K562 (cell line): Measurements from ENCODE around the gene CALML4. TPM values are rescaled to one million over a fixed set of nuclear protein-coding genes. Genes with fewer than 3 reads are reported as not detected.

Experiments
- ATAC-seq: fragments of 200-7000 bp; cut with Tn5 transposase; 3 replicates; pipeline ENCODE4 v1.9.1; 2020; ENCODE audit warnings: moderate library complexity
- BruUV-seq: library from RNA; stranded (reverse); fragments of 400-500 nt; replicated peaks from 2 replicates; lab custom pipeline; 2021; lab: Mats Ljungman, UMichigan
- CTCF ChIA-PET: fragments of 300-600 bp; formaldehyde crosslinking; extraction: SDS; loops from one replicate; lab custom pipeline; 2021; ENCODE audit warnings: low intra/inter-chr PET ratio; lab: Yijun Ruan, JAX
- POLR2A ChIA-PET: fragments of 300-600, 350-650 bp; sonication (Branson Sonifier 250); formaldehyde crosslinking; extraction: SDS; loops from one replicate; lab custom pipeline; 2021; ENCODE audit warnings: antibody characterized with exemption, inconsistent platforms; lab: Yijun Ruan, JAX
- DNase-seq, 4 experiments: peaks; one replicate each; pipeline versions ENCODE4 v3.0.0 to v3.0.0-alpha.2; 2011 to 2018; ENCODE audit warnings: low spot score in 3 of 4, mixed read lengths in 3 of 4; ENCODE audit errors: extremely low read depth in 1 of 4
- FAIRE-seq: peaks from 2 replicates; lab custom pipeline; 2011; peaks lifted over from hg19 to GRCh38; lab: Jason Lieb, UNC
- H2AFZ ChIP-seq: 2 replicates; pipeline ENCODE4 v1.6.0; 2011; ENCODE audit warnings: low read depth, low read length, control low read depth, inconsistent platforms
- H3K27ac ChIP-seq: fragments of 200-600 bp; 3 replicates; pipeline ENCODE4 v1.8.0; 2011; ENCODE audit warnings: low read depth, mild to moderate bottlenecking, control low read depth, inconsistent platforms, low read length, moderate library complexity, mixed read lengths; ENCODE audit errors: extremely low read depth
- H3K27me3 ChIP-seq, 2 experiments: fragments of 300-600 bp in 1 of 2; 2 replicates in 1 of 2; 3 replicates in 1 of 2; pipeline versions ENCODE4 v1.6.0 to v1.8.0; 2011; ENCODE audit warnings: inconsistent platforms in 2 of 2, low read length in 2 of 2, mild to moderate bottlenecking in 1 of 2, mixed read lengths in 1 of 2, moderate library complexity in 1 of 2; ENCODE audit not compliant: control insufficient read depth in 2 of 2, insufficient read depth in 2 of 2
- H3K36me3 ChIP-seq: fragments of 300-600 bp; 3 replicates; pipeline ENCODE4 v1.8.0; 2011; ENCODE audit warnings: mild to moderate bottlenecking, low read length, inconsistent platforms; ENCODE audit not compliant: control insufficient read depth, insufficient read depth
- H3K4me1 ChIP-seq, 2 experiments: fragments of 200-600 bp in 1 of 2; replicated peaks in 1 of 2; 2 replicates in 1 of 2; 3 replicates in 1 of 2; pipeline versions ENCODE4 v1.5.1 to v1.8.0; 2011; ENCODE audit warnings: inconsistent platforms in 2 of 2, low read length in 2 of 2, mild to moderate bottlenecking in 1 of 2, mixed read lengths in 1 of 2, moderate library complexity in 1 of 2; ENCODE audit not compliant: control insufficient read depth in 2 of 2, insufficient read depth in 2 of 2
- H3K4me2 ChIP-seq: 2 replicates; pipeline ENCODE4 v1.6.1; 2011; ENCODE audit warnings: low read length, control low read depth, inconsistent platforms, mixed read lengths; ENCODE audit not compliant: insufficient read depth
- H3K4me3 ChIP-seq: fragments of 200-600 bp; sonication (generic), shearing (Covaris generic); 2 replicates; pipeline ENCODE4 v1.5.1; 2016; ENCODE audit warnings: control low read depth, inconsistent platforms
- H3K79me2 ChIP-seq: fragments of 200-600 bp; 3 replicates; pipeline ENCODE4 v1.8.0; 2011; ENCODE audit warnings: low read length, inconsistent platforms; ENCODE audit not compliant: control insufficient read depth, insufficient read depth
- H3K9ac ChIP-seq, 2 experiments: 2 replicates each; pipeline versions ENCODE4 v1.6.0 to v1.6.1; 2011; ENCODE audit warnings: low read depth in 2 of 2, low read length in 2 of 2, control low read depth in 1 of 2, inconsistent platforms in 1 of 2, mild to moderate bottlenecking in 1 of 2, mixed read lengths in 1 of 2; ENCODE audit not compliant: insufficient read depth in 1 of 2
- H3K9me1 ChIP-seq: one replicate; pipeline ENCODE4 v1.6.0; 2011; ENCODE audit warnings: inconsistent platforms, mild to moderate bottlenecking, low read length, moderate library complexity; ENCODE audit not compliant: control insufficient read depth, insufficient read depth
- H3K9me3 ChIP-seq: replicated peaks from 2 replicates; pipeline ENCODE4 v1.5.1; 2011; ENCODE audit warnings: low read depth, low read length, inconsistent platforms; ENCODE audit not compliant: control insufficient read depth, insufficient read depth
- H4K20me1 ChIP-seq: replicated peaks from 2 replicates; pipeline ENCODE4 v1.6.1; 2011; ENCODE audit warnings: low read length, inconsistent platforms, mixed read lengths; ENCODE audit not compliant: control insufficient read depth, insufficient read depth
- BHLHE40 ChIP-seq: IDR thresholded peaks from 2 replicates; pipeline ENCODE4 v1.6.1; 2011; ENCODE audit warnings: low read length, improper control_type of control experiment
- KDM5B ChIP-seq: fragments of 200-600 bp; sonication (generic); IDR thresholded peaks from 2 replicates; pipeline ENCODE4 v1.6.1; 2012; ENCODE audit warnings: low read depth, mild to moderate bottlenecking, moderate library complexity, low read length, control low read depth, inconsistent platforms; ENCODE audit not compliant: insufficient replicate concordance
- MCM3 ChIP-seq: fragments of 450-650 bp; IDR thresholded peaks from 2 replicates; pipeline ENCODE4 v1.6.1; 2016
- MYNN ChIP-seq, 2 experiments: sonication (generic); formaldehyde crosslinking in 1 of 2; IDR thresholded peaks; 2 replicates each; pipeline versions ENCODE4 v1.5.0 to v1.6.1; 2016 to 2020; ENCODE audit warnings: antibody characterized with exemption in 1 of 2, missing genetic modification reagents in 1 of 2
- NFRKB ChIP-seq: fragments of 450-650 bp; IDR thresholded peaks from 2 replicates; pipeline ENCODE4 v1.6.1; 2016; ENCODE audit warnings: low read depth
- NONO ChIP-seq, 2 experiments: fragments of 200-400 bp in 1 of 2; fragments of 450-650 bp in 1 of 2; formaldehyde crosslinking in 1 of 2; IDR thresholded peaks; 2 replicates each; pipeline ENCODE4 v1.6.1; 2017; ENCODE audit warnings: low read depth in 2 of 2, mild to moderate bottlenecking in 2 of 2, moderate library complexity in 2 of 2, low read length in 1 of 2
- NR2C2 ChIP-seq, 2 experiments: fragments of 200-800 bp in 1 of 2; sonication (Bioruptor generic) in 1 of 2; sonication (generic) in 1 of 2; formaldehyde crosslinking in 1 of 2; IDR thresholded peaks; 2 replicates each; pipeline versions ENCODE4 v1.6.1 to v1.8.0; 2016 to 2022; ENCODE audit warnings: mild to moderate bottlenecking in 1 of 2, missing compliant biosample characterization in 1 of 2, missing genetic modification characterization in 1 of 2, missing genetic modification reagents in 1 of 2
- PHF20 ChIP-seq: fragments of 450-650 bp; IDR thresholded peaks from 2 replicates; pipeline ENCODE4 v1.6.1; 2018; ENCODE audit not compliant: partially characterized antibody
- RNF2 ChIP-seq: sonication (generic); IDR thresholded peaks from 2 replicates; pipeline ENCODE4 v1.6.1; 2016
- SLC30A9 ChIP-seq: fragments of 250-450 bp; sonication (Bioruptor Pico); IDR thresholded peaks from 2 replicates; pipeline ENCODE4 v1.8.0; 2022; ENCODE audit warnings: mild to moderate bottlenecking, moderate library complexity
- ZBTB7A ChIP-seq: IDR thresholded peaks from 2 replicates; pipeline ENCODE4 v1.6.1; 2011; ENCODE audit warnings: low read depth, mild to moderate bottlenecking, low read length, moderate library complexity, borderline replicate concordance; ENCODE audit not compliant: control insufficient read depth
- ZKSCAN1 ChIP-seq: fragments of 150-350 bp; IDR thresholded peaks from 2 replicates; pipeline ENCODE4 v1.6.1; 2016; ENCODE audit warnings: low read depth, low read length
- ZNF217 ChIP-seq: sonication (generic); formaldehyde crosslinking; IDR thresholded peaks from 2 replicates; pipeline ENCODE4 v1.8.0; 2022; ENCODE audit warnings: mild to moderate bottlenecking, missing genetic modification reagents
- ZSCAN32 ChIP-seq: fragments of 450-650 bp; formaldehyde crosslinking; IDR thresholded peaks from 2 replicates; pipeline ENCODE4 v1.4.0; 2020; ENCODE audit warnings: mild to moderate bottlenecking, moderate library complexity
- WGBS: fragments of 100-300 bp; shearing (Covaris generic); methylation state at CpG from one replicate; pipeline ENCODE4 v1.1.6; 2016; ENCODE audit warnings: low coverage, mixed read lengths; ENCODE audit not compliant: insufficient coverage; ENCODE audit errors: missing lambda C conversion rate; 5-methylcytosine and 5-hydroxymethylcytosine counted together
- in situ Hi-C: fragments of 300-500 bp; cut with MboI; formaldehyde crosslinking; loops from 4 replicates; pipeline ENCODE4 v1.15.0; 2018; ENCODE audit warnings: inconsistent platforms, mixed read lengths
- intact Hi-C: fragments of 100-400 bp; cut with micrococcal nuclease; formaldehyde crosslinking; loops from 2 replicates; pipeline ENCODE4 v1.14.2; 2022
- polyA plus RNA-seq, 8 experiments: library from polyadenylated mRNA; depleted of rRNA in 4 of 8; stranded (reverse) in 5 of 8; unstranded in 3 of 8; fragments of >200 nt; fragmentation: Nextera tagmentation in 2 of 8; fragmentation: Illumina TruSeq in 1 of 8; extraction: Ambion mirVana in 2 of 8; extraction: Trizol in 1 of 8; gene quantifications; 2 replicates each; pipeline versions ENCODE4 v1.2.1 to v1.2.3, GENCODE V29; 2011 to 2014; ENCODE audit warnings: inconsistent platforms in 1 of 8, missing spikeins in 1 of 8
- total RNA-seq, 7 experiments: library from RNA; depleted of rRNA in 6 of 7; stranded (reverse); fragments of >200 nt in 6 of 7; fragmentation: Illumina TruSeq in 2 of 7; extraction: Trizol in 2 of 7; gene quantifications; 2 replicates each; pipeline versions ENCODE4 v1.2.1 to v1.2.3, GENCODE V29; 2011 to 2021; ENCODE audit warnings: low replicate concordance in 1 of 7
- TF ChIP-seq, protein P1 (sequence below): fragments of 250-450 bp; sonication (Bioruptor Pico); IDR thresholded peaks from 2 replicates; pipeline ENCODE4 v1.9.0; 2021; ENCODE audit warnings: mild to moderate bottlenecking, inconsistent platforms
- TF ChIP-seq, protein P2 (sequence below): fragments of 250-450 bp; sonication (Bioruptor Pico); IDR thresholded peaks from 2 replicates; pipeline ENCODE4 v1.8.0; 2021; ENCODE audit warnings: mild to moderate bottlenecking, moderate library complexity
- TF ChIP-seq, protein P3 (sequence below): fragments of 450-650 bp; formaldehyde crosslinking; IDR thresholded peaks from 2 replicates; pipeline ENCODE4 v1.4.0; 2020; ENCODE audit warnings: mild to moderate bottlenecking, moderate library complexity

The CALML4 gene
- total and polyA plus RNA-seq, 9 of the 15 experiments (the other 6 are each of a cell fraction or from before 2014, with no cell fraction given), result 2.8 to 30.6 (median 15.5) TPM

DNA sequence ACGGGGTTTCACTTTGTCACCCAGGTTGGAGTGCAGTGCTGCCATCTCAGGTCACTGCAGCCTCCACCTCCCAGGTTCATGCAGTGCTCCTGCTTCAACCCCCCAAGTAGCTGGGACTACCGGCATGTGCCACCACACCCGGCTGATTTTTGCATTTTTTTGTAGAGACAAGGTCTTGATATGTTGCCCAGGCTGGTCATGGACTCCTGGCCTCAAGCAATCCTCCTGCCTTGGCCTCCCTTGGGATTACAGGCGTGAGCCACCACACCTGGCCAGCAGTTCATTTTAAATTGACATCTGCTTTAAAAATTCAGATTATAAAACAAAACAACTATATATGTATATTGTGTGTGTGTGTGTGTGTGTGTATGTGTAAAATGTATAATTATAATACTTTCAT lies 38.3 kb downstream of the CALML4 start:
- Histone ChIP-seq H3K4me2 (no peak overlapping the region), H3K27ac (no peak overlapping the region), H4K20me1 (no peaks in the 10 kb centered on the region), H3K4me3 (no peak overlapping the region), H3K4me1 (no peaks in the 10 kb centered on the region), H3K27me3 (no peaks in the 10 kb centered on the region), H3K9ac (no peak overlapping the region), H3K9me3 (no peaks in the 10 kb centered on the region), H3K9me1 (no peaks in the 10 kb centered on the region), H3K79me2 (no peaks in the 10 kb centered on the region), H3K36me3 (peaks cover 39% of the 10 kb centered on the region), H2AFZ (no peak overlapping the region)
- ATAC-seq (no peak), DNase-seq (no peak), FAIRE-seq (no peak)
- BruUV-seq, result no TSS peak
- in situ Hi-C loops (no loop called here), intact Hi-C loops (no loop called here)
- CTCF ChIA-PET, result no interaction called here
- WGBS, result 90% methylated on average over 4 of the region's 4 CpGs
- POLR2A ChIA-PET, result no interaction called here
- TF ChIP-seq ZNF217 (CRISPR knock-in tag) (no peak), PHF20 (no peak), NFRKB (no peak), ZSCAN32 (no peak), KDM5B (no peak), SLC30A9 (CRISPR knock-in tag) (no peak), NONO (IDR thresholded peaks at IDR 0.05; ENCODE audit: low read depth in 2 of 2, low read length in 1 of 2) (no peak), ZKSCAN1 (no peak), ZBTB7A (no peak), NR2C2 (CRISPR knock-in tag; IDR thresholded peaks at IDR 0.05) (no peak), NR2C2 (tag; IDR thresholded peaks at IDR 0.05) (no peak), BHLHE40 (no peak), MYNN (IDR thresholded peaks at IDR 0.05) (no peak), MYNN (CRISPR knock-in tag; IDR thresholded peaks at IDR 0.05) (no peak), MCM3 (no peak), RNF2 (no peak)
- TF ChIP-seq, protein P1, sequence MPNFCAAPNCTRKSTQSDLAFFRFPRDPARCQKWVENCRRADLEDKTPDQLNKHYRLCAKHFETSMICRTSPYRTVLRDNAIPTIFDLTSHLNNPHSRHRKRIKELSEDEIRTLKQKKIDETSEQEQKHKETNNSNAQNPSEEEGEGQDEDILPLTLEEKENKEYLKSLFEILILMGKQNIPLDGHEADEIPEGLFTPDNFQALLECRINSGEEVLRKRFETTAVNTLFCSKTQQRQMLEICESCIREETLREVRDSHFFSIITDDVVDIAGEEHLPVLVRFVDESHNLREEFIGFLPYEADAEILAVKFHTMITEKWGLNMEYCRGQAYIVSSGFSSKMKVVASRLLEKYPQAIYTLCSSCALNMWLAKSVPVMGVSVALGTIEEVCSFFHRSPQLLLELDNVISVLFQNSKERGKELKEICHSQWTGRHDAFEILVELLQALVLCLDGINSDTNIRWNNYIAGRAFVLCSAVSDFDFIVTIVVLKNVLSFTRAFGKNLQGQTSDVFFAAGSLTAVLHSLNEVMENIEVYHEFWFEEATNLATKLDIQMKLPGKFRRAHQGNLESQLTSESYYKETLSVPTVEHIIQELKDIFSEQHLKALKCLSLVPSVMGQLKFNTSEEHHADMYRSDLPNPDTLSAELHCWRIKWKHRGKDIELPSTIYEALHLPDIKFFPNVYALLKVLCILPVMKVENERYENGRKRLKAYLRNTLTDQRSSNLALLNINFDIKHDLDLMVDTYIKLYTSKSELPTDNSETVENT (CRISPR knock-in tag), result no peak
- TF ChIP-seq, protein P2, sequence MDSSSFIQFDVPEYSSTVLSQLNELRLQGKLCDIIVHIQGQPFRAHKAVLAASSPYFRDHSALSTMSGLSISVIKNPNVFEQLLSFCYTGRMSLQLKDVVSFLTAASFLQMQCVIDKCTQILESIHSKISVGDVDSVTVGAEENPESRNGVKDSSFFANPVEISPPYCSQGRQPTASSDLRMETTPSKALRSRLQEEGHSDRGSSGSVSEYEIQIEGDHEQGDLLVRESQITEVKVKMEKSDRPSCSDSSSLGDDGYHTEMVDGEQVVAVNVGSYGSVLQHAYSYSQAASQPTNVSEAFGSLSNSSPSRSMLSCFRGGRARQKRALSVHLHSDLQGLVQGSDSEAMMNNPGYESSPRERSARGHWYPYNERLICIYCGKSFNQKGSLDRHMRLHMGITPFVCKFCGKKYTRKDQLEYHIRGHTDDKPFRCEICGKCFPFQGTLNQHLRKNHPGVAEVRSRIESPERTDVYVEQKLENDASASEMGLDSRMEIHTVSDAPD (CRISPR knock-in tag), result no peak
- TF ChIP-seq, protein P3, sequence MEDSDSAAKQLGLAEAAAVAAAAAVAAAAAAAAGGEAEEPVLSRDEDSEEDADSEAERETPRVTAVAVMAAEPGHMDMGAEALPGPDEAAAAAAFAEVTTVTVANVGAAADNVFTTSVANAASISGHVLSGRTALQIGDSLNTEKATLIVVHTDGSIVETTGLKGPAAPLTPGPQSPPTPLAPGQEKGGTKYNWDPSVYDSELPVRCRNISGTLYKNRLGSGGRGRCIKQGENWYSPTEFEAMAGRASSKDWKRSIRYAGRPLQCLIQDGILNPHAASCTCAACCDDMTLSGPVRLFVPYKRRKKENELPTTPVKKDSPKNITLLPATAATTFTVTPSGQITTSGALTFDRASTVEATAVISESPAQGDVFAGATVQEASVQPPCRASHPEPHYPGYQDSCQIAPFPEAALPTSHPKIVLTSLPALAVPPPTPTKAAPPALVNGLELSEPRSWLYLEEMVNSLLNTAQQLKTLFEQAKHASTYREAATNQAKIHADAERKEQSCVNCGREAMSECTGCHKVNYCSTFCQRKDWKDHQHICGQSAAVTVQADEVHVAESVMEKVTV (CRISPR knock-in tag), result no peak
